Prostate gland (tissue), 2 donors: ENCODE results near the gene MMS22L.

Experiments used
- CTCF ChIP-seq, 4 experiments: fragments of 200-600 bp in 2 of 4; fragments of 450-650 bp in 2 of 4; sonication (generic) in 2 of 4; IDR thresholded peaks; 1 replicate in 3 of 4; 2 replicates in 1 of 4; pipeline ENCODE4 v1.5.1; 2016 to 2019; ENCODE audit warnings: antibody characterized with exemption in 4 of 4, mild to moderate bottlenecking in 2 of 4, moderate library complexity in 2 of 4
- POLR2A ChIP-seq: fragments of 450-650 bp; IDR thresholded peaks from one replicate; pipeline ENCODE4 v1.6.1; 2016; ENCODE audit warnings: antibody characterized with exemption, mild to moderate bottlenecking
- POLR2AphosphoS5 ChIP-seq: sonication (generic); formaldehyde crosslinking; IDR thresholded peaks from one replicate; pipeline ENCODE4 v1.6.1; 2017; ENCODE audit warnings: antibody characterized with exemption

- TF ChIP-seq POLR2A, result no peak
- no peak for TF ChIP-seq CTCF (IDR thresholded peaks at IDR 0.05)
- TF ChIP-seq POLR2AphosphoS5, result no peak
These were observed 141.3 kb downstream of the MMS22L start for GRCh38 chr6:97141756-97142155.
